Left kidney (tissue), 1 donor: ENCODE data around the gene TAF5L. TPM values are rescaled to one million over a fixed set of nuclear protein-coding genes. Genes with fewer than 3 reads are reported as not detected.

Source experiments
- polyA plus RNA-seq: library from polyadenylated mRNA; unstranded; fragments of 120-200 nt; gene quantifications from one replicate; pipeline ENCODE4 v1.2.1, GENCODE V29; 2013; ENCODE audit not compliant: insufficient read length

The TAF5L gene
- polyA plus RNA-seq, 1 donor = 20.4 TPM

Other genes with a start within 250 kb of the TAF5L start
- 1.9 TPM for gene ACTA1, start 192.0 kb downstream of the TAF5L start, polyA plus RNA-seq
- 52.0 TPM for gene NUP133, start 117.8 kb downstream of the TAF5L start, polyA plus RNA-seq
- 21.9 TPM for gene ABCB10, start 67.4 kb downstream of the TAF5L start, polyA plus RNA-seq
- 8.7 TPM for gene URB2, start 125 bp upstream of the TAF5L start, polyA plus RNA-seq